ENCODE measurements around the gene FUT4.
"Not testable (repeated sequence)": the region's sequence is repeated elsewhere in the genome, so short reads cannot be mapped to it uniquely, and the experiment has no call there.

Gene FUT4, protein sequence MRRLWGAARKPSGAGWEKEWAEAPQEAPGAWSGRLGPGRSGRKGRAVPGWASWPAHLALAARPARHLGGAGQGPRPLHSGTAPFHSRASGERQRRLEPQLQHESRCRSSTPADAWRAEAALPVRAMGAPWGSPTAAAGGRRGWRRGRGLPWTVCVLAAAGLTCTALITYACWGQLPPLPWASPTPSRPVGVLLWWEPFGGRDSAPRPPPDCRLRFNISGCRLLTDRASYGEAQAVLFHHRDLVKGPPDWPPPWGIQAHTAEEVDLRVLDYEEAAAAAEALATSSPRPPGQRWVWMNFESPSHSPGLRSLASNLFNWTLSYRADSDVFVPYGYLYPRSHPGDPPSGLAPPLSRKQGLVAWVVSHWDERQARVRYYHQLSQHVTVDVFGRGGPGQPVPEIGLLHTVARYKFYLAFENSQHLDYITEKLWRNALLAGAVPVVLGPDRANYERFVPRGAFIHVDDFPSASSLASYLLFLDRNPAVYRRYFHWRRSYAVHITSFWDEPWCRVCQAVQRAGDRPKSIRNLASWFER

DNA sequence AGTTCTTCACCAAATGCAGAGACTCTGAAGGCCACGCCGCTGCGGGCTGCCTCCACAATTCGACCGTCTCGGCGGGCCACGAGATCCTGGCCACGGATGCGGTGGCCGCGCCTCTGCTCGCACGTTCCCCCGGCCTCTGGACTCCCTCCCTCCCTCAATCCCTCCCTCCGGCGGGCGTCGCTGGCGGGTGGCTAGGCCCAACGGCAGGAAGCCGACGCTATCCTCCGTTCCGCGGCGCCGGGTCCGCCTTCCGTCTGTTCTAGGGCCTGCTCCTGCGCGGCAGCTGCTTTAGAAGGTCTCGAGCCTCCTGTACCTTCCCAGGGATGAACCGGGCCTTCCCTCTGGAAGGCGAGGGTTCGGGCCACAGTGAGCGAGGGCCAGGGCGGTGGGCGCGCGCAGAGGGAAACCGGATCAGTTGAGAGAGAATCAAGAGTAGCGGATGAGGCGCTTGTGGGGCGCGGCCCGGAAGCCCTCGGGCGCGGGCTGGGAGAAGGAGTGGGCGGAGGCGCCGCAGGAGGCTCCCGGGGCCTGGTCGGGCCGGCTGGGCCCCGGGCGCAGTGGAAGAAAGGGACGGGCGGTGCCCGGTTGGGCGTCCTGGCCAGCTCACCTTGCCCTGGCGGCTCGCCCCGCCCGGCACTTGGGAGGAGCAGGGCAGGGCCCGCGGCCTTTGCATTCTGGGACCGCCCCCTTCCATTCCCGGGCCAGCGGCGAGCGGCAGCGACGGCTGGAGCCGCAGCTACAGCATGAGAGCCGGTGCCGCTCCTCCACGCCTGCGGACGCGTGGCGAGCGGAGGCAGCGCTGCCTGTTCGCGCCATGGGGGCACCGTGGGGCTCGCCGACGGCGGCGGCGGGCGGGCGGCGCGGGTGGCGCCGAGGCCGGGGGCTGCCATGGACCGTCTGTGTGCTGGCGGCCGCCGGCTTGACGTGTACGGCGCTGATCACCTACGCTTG lies at the start of gene FUT4:
Gene FUT4 (plus strand): TSS at position 227 of the 951 bp plus-strand sequence. CDS start 213 bp downstream, at position 440.
- DNase-seq = peak; percentile 78 to 82

DNA sequence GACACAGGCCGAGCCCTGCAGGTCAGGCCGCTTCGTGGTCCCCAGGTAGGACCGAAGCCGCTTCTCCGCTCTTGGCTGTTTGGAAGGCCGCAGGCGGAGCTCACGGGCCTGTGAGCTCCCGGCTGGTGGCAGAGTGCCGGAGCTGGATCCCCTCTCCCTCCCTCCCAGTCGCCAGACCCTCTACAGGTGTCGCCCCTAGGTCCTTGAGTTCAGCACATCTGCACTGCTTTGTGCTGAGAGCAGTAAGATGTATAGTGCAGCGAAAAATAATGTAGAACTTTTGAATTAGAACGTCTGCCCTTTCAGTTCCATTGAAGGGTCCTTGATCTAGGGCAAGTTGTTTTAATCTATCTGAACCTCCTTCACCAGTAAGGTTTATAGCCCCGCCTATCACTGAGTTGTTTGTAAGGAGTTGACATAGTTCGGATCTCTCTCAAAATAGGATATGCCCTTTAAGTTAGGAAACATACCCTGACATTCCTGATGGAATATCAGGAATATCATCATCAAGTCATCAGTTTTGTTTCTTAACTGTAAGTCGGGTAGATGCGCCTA lies 49.5 kb upstream of the FUT4 start:
- no peak for DNase-seq

GRCh38 chr11:94500181-94500580 lies 43.5 kb upstream of the FUT4 start:
- no peak for DNase-seq

GRCh38 chr11:94501522-94501921 lies 42.2 kb upstream of the FUT4 start:
- DNase-seq = no peak

DNA sequence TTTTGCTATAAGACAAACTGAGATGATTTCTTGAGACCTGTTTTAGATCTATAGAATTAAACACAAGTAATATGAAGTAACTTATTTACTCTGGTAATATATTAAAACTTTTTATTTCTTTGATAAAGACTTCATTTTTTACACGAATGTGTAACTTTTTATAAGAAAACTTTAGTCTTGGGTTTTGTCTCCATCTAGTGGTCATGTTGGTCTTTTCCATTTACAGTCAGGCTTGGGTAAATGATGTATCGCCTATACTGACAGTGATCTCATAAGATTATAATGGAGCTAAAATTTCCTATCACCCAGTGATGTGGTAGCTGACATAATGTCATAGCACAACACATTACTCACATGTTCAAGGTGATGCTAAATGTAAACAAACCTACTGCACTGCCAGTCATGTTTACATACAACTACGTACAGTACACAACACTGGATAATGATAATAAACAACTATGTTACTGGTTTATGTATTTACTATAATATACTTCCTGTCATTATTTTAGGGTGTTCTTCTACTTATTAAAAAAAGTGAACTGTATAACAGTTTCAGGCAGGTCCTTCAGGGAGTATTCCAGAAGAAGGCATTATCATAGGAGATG lies 38.9 kb upstream of the FUT4 start:
- no peak for DNase-seq

GRCh38 chr11:94506513-94506912 lies 37.2 kb upstream of the FUT4 start:
- DNase-seq = not testable (repeated sequence)

GRCh38 chr11:94507485-94507884 lies 36.2 kb upstream of the FUT4 start:
- DNase-seq = no peak

DNA sequence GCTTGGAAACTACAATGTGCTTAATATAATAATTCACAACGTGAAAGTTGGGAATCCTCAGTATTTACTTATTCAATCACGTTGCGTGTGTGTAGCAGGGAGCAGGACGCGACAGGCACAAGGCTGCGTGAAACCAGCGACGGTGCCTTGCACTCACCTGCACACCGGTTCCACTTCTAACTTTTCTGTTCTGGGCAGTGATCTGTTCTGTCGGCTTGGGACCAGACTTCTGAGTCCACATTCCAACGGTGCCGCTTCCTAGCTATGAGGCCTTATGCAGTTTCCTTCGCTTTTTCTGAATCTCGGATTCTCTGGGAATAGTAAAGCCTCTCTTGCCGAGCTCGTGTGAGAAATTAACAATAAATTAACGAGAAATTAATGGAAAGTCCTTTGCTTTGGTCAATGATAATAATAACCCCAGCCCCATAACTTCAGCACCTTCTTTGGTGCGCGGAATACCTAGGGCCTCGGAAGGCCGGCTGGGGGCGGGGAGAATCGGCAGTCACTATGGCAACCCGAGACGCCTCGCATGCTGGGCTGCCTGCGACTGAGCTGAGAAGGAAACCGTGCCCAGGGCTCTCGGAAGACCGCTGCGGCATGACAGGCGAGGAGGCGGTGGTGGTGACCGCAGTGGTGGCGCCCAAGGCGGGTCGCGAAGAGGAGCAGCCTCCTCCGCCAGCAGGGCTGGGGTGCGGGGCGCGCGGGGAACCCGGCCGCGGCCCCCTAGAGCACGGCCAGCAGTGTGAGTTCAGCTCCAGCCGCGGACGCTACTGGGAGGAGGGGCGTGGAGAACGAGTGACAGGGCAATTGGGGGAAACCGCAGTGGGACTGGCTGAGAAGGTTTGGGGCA lies 31.6 kb upstream of the FUT4 start, which contains the start of gene C11orf97:
Gene C11orf97 (plus strand): TSS at position 530 of the 850 bp plus-strand sequence. CDS start 68 bp downstream, at position 598.
- peak; percentile 53 to 65 for DNase-seq

- no peak for DNase-seq
Observed at GRCh38 chr11:94513091-94513490, 30.6 kb upstream of the FUT4 start.

DNA sequence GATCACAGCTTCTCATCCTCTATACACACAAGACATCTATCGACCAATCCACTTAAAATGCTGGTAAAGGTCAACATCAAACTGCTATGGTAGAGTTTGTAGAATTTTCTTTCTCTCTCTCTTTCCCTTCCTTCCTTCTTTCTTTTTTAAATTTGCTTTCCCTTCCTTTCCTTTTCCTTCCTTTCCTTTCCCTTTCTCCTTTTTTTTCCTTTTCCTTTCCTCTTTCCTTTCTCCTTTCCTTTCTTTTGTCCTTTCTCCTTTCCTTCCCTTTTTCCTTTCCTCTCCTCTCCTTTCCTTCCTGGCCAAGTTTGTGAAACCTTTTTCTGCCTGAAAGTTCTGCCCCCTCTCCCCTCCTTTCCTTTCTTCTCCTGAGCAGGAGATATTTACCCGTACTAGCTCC lies 28.3 kb upstream of the FUT4 start:
- DNase-seq = no peak

GRCh38 chr11:94516725-94517124 lies 27.0 kb upstream of the FUT4 start:
- DNase-seq = no peak

DNA sequence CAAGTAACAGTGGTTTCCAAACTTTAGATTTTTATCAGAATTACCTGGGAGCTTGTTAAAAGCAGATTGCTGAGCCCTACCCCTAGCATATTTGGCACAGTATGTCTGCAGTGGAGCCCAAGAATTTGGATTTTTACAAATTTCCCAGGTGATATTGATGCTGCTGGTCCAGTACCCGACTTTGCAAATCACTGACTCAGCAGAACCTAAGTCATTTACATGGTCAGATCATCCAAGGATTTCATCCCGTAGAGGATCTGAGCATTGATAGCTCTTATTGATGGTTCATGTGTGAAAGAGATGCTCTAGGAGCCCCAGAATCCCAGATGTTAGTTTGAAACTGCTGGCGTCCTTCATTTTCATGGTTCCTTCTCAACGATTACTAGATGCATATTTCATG lies 25.4 kb upstream of the FUT4 start:
- DNase-seq = no peak

DNA sequence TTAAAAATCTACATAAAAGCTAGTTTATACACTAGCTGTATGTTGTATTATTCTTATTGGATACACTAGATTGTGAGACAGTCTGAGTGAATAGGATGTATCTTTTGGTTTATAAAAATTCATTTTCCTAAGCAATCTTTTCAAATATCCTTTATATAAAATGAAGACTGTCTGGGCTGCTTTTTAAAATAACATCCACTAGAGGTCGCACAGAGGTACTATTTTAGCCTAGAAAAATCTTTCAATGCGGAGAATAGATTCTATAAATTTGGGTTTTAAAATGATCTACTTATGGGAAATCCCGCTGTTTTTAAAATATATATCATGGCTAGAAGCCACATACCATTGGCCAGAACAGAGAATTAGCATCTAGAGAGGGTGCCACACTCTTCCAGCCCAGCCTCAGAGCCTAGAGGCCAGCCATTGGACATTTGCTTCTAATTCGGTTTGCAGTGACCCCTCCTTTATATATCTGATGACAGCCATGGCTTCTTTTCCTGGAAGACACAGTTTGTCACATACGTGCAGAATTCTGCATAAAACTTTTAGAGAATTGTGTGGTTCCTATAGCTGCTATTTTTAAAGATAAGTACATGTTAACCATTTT lies 24.1 kb upstream of the FUT4 start:
- DNase-seq = no peak

DNA sequence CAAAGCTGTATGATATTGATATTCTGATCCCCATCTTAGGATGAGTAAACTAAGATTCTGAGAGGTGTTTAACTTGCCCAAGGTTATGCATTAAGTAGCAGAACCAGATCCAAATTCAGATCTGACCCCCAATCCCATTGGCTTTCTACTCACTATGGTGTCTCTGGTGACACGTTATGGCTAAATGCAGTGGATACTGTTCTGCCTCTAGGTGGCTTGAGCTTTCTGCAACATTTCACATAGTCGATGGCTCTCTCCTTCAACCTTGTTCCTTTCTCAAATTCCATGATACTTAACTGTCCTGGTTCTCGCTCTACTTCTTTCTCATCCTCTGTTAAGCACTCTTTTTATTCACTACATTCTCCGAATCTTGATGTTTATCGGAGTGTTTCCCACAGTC lies 22.0 kb upstream of the FUT4 start:
- DNase-seq = no peak

- DNase-seq = no peak
Observed at GRCh38 chr11:94524341-94524740, 19.4 kb upstream of the FUT4 start.

- DNase-seq = no peak
Observed at GRCh38 chr11:94525546-94526324, 18.0 kb upstream of the FUT4 start.

DNA sequence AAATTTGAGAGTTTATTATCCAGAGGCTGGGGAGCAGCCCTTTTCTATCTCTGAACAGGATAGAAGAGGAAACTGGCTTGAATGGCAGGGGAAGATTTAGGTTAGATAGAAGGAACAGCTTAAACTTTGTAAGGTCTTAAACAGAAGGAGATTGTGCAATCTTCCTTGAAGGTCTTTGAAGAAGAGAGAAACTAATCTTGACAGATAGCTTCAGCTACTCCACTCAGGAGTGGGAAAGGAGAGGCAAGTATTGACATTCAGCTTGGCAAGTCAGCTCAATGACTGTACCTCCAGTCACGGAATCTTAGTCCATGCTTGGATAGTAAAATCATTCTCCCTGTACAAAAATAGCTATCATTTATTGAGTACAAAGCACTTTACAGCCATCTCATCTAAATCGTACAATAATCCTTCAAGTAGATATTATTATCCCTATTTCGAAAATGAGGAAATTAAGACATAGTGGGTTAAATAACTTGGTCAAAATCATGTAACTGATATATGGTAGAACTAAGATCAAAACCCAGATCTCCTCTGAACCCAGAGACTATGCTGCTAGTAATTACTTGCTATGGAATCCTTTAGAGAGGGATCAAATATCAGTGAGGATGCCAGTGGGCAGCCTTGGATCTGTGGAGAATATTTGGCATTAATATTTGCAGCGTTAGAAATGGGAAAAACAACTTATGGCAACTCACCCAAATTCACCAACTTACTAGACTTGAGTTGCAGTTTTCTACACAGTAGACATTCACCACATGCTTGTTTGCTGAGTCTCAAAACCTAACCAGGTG lies 16.9 kb upstream of the FUT4 start:
- no peak for DNase-seq

DNA sequence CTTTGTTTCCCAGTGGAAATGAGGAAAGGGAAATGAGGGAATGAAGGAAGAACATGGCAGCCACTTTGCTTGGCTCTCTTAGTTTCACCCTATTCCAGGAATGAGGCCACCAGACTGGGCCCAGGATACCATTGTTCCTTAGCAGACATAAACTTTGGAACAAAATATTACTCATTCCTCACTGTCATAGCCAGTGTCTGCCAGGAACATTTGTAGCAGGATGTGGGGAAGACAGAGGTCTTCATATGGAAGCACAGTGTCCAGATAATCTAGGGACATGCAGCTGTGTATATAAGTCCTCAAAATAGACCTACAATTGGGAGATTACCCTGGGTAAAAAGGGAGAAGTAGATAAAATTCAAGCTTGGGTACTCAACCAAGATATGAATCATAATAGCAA lies 15.2 kb upstream of the FUT4 start:
- no peak for DNase-seq

DNA sequence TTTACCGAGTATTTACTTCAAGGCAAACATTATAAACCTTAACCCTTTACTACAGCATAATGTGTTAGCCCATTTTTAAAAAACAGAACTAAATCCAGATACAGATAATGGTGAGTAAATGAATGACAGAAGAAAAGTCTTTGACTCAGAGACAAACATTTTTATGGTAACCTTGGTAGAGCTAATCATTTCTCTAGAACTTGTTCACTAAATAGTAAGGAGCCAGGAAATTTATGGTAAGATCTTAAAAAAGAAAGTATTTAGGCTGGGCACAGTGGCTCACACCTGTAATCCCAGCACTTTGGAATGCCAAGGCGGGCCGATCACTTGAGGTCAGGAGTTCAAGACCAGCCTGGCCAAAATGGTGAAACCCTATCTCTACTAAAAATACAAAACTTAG lies 11.5 kb upstream of the FUT4 start:
- DNase-seq = no peak

DNA sequence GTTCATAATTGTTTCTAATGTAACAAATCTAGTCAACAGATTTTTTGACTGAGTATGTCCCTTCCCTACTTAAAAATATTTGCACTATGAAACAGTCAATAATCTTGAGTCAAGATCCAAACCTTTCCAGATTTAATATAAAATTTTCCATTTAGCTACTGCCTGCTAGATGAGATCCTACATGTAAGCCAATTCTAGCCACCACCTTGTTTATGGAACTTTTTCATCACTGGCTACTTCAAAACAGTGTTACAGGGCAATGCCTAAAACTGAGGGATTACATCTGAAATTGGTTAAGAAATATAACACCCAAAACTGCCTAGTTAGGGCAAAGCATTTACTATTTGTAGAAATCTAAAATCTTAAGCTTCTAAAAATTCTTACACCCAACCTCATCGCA lies 10.5 kb upstream of the FUT4 start:
- no peak for DNase-seq

All from activated CD4-positive, alpha-beta T cell treated with anti-CD3 and anti-CD28 coated beads, Interleukin-2, amount 50 U/mL, for 48 hours (primary cell).